Heart left ventricle (tissue), 16 donors: ENCODE measurements around the gene CYB5A. TPM values are rescaled to one million over a fixed set of nuclear protein-coding genes. Genes with fewer than 3 reads are reported as not detected.

Experiments used
- ATAC-seq, 4 donors: fragments of 200-7000 bp; cut with Tn5 transposase; one replicate each; pipeline ENCODE4 v1.9.1; 2020 to 2022; ENCODE audit warnings: moderate library complexity in 4 of 4, mild to moderate bottlenecking in 3 of 4, moderate number of reproducible peaks in 1 of 4
- DNase-seq, 5 donors: peaks; one replicate each; pipeline ENCODE4 v3.0.0-alpha.2; 2020
- H3K27ac ChIP-seq, 12 donors: fragments of 200-600 bp; sonication (generic) in 4 of 12; one replicate each; pipeline versions ENCODE4 v1.5.0 to v1.8.0; 2016 to 2022; ENCODE audit warnings: mild to moderate bottlenecking in 2 of 12
- H3K27me3 ChIP-seq, 9 donors: fragments of 200-600 bp; sonication (generic) in 2 of 9; one replicate each; pipeline versions ENCODE4 v1.5.1 to v1.8.0; 2016 to 2022; ENCODE audit warnings: mild to moderate bottlenecking in 3 of 9
- H3K36me3 ChIP-seq, 9 donors: fragments of 200-600 bp; sonication (generic) in 2 of 9; one replicate each; pipeline versions ENCODE4 v1.5.0 to v1.8.0; 2018 to 2022; ENCODE audit warnings: mild to moderate bottlenecking in 2 of 9
- H3K4me1 ChIP-seq, 12 donors: fragments of 200-600 bp; sonication (generic) in 4 of 12; one replicate each; pipeline versions ENCODE4 v1.5.0 to v1.8.0; 2016 to 2022; ENCODE audit warnings: mild to moderate bottlenecking in 3 of 12
- H3K4me3 ChIP-seq, 12 donors: fragments of 200-600 bp; sonication (generic) in 4 of 12; one replicate each; pipeline versions ENCODE4 v1.5.0 to v1.8.0; 2017 to 2022; ENCODE audit warnings: mild to moderate bottlenecking in 9 of 12, moderate library complexity in 4 of 12
- H3K9me3 ChIP-seq, 12 donors: fragments of 200-600 bp; sonication (generic) in 4 of 12; one replicate each; pipeline versions ENCODE4 v1.5.0 to v1.8.0; 2016 to 2022; ENCODE audit warnings: mild to moderate bottlenecking in 1 of 12
- CTCF ChIP-seq, 12 donors: fragments of 200-600 bp; sonication (generic) in 4 of 12; IDR thresholded peaks; one replicate each; pipeline versions ENCODE4 v1.5.0 to v1.8.0; 2018 to 2022; ENCODE audit warnings: antibody characterized with exemption in 12 of 12, mild to moderate bottlenecking in 5 of 12
- POLR2A ChIP-seq, 2 donors: fragments of 450-650 bp; IDR thresholded peaks; one replicate each; pipeline ENCODE4 v1.6.1; 2017; ENCODE audit warnings: antibody characterized with exemption in 2 of 2, mild to moderate bottlenecking in 2 of 2, moderate library complexity in 2 of 2
- WGBS, 4 donors: extraction: QIAGEN DNeasy Blood & Tissue Kit in 2 of 4; methylation state at CpG; one replicate each; pipeline versions ENCODE4 v1.1.5 to v1.1.7; 2013 to 2018; 5-methylcytosine and 5-hydroxymethylcytosine counted together
- intact Hi-C, 10 donors: fragments of 100-400 bp; cut with DNase I; formaldehyde crosslinking; loops; one replicate each; pipeline versions ENCODE4 v1.11.1 to v1.14.2; 2022
- long read RNA-seq, 3 donors: library from polyadenylated mRNA; unstranded; transcript quantifications; one replicate each; pipeline ENCODE4 v2.0.0, GENCODE V29; 2020 to 2021
- polyA plus RNA-seq, 2 donors: library from polyadenylated mRNA; stranded (reverse); fragments of 200-250 nt; gene quantifications; one replicate each; pipeline ENCODE4 v1.2.3, GENCODE V29; 2013
- total RNA-seq, 9 donors: library from RNA; depleted of rRNA in 2 of 9; stranded (reverse); fragments of >200 nt in 2 of 9; fragmentation: NEBNext Ultra II Directional in 3 of 9; extraction: Animal tissue kit (Norgen Biotek cat#: 25700) in 3 of 9; gene quantifications; one replicate each; pipeline versions ENCODE4 v1.1.0 to v1.2.4, GENCODE V29; 2016 to 2023
- donor health status: ischemic (EF 13 %, LVEDD 7.1; RV severe dilation, severe dysfunction).
- donor health status: healthy with polysubstance abuse.
- donor health status: DM: no; HTN: yes; CAD: no.
- donor health status: DM: no; HTN: no; CAD: no.
- donor health status: ischemic (EF 25% LVEDD 6.9; RV normal size, moderate dysfunction).
- donor health status: ischemic (EF 25% LVEDD 5.7; RV mildly dilated, moderate dysfunction).
- donor health status: healthy.
- donor health status: DM: yes; HTN: yes; CAD: no.
- donor health status: ischemic (EF 35%, LVEDD 5.7; RV mildly dilated, moderate dysfunction).
- donor health status: nonischemic (EF 11% LVEDD 7.7; RV severe dilation, severe dysfunction).
- donor health status: DM: yes; HTN: yes; CAD: no.
- donor health status: PGD.
- donor health status: ischemic (EF 29% LVEDD 5.4; RV normal size, mild dysfunction).
- donor health status: nonischemic (EF 23%, LVEDD 6.1; RV moderate dilation, normal function).

Gene CYB5A
- total RNA-seq (100 to 1,000 TPM in 4 of 9 donors, 10 to 100 TPM in 5; 46.5 to 146 (median 83.3) TPM), polyA plus RNA-seq (10 to 100 TPM; 50.7 to 56.4 TPM)
- long read RNA-seq, donor 1, transcript CYB5A-204 (6 exons, 776 nt): minor isoform, 6 of 90 reads
- long read RNA-seq, donor 1, transcript CYB5A-202 (5 exons, 3,283 nt): major isoform, 77 of 90 reads
- long read RNA-seq, donor 1, partial matches to known transcripts: 0 of 90 reads
- long read RNA-seq, donor 1, other reads (novel, unspliced or antisense): 6 of 90 reads
- long read RNA-seq, donor 2, full-length matches to known transcripts: 35 of 38 reads
- long read RNA-seq, donor 2, partial matches to known transcripts: 1 of 38 reads
- long read RNA-seq, donor 2, other reads (novel, unspliced or antisense): 2 of 38 reads
- long read RNA-seq, donor 3, transcript CYB5A-202 (5 exons, 3,283 nt): major isoform, 40 of 49 reads
- long read RNA-seq, donor 3, transcript CYB5A-204 (6 exons, 776 nt): minor isoform, 5 of 49 reads
- long read RNA-seq, donor 3, partial matches to known transcripts: 0 of 49 reads
- long read RNA-seq, donor 3, other reads (novel, unspliced or antisense): 4 of 49 reads

- Histone ChIP-seq H3K9me3 (no peaks in the 10 kb centered on the region), H3K27me3 (no peaks in the 10 kb centered on the region), H3K36me3 (no peaks in the 10 kb centered on the region), H3K4me1 (peaks cover 0 to 40% (median 22%) of the 10 kb centered on the region in 12 donors), H3K4me3 (peak within 1 kb of the TSS; percentile 65 to 96 (median 87)), H3K27ac (peak within 1 kb of the TSS in 11 of 12 donors; percentile 35 to 89 (median 72))
- WGBS, 4 donors: 0 to 1% (median 0%) methylated on average over 42 to 68 of the region's 68 CpGs
- intact Hi-C loops: loop anchor here in 3 of 10 donors (5.0 to 10.0 kb wide), 3 partner anchors 35 to 47 kb away; no protein-coding TSS in a partner anchor
- peak; percentile 98 to 99 (median 99) for DNase-seq
- TF ChIP-seq POLR2A (IDR thresholded peaks at IDR 0.05) (peak in 1 of 2 donors; percentile 81), CTCF (IDR thresholded peaks at IDR 0.05) (peak in 2 of 12 donors; percentile 10 to 26)
- peak; percentile 99 to 100 (median 99) for ATAC-seq
Observed at GRCh38 chr18:74291771-74292540, at the start of gene CYB5A. CYB5A (minus strand) TSS chr18:74291963; CDS start chr18:74291875, 88 bp downstream.

GRCh38 chr18:74337912-74338309 is 46.1 kb upstream of the CYB5A start:
- Histone ChIP-seq H3K27ac (no peak overlapping the region), H3K36me3 (no peaks in the 10 kb centered on the region), H3K27me3 (peaks cover 0 to 2% (median 0%) of the 10 kb centered on the region in 9 donors), H3K4me3 (no peak overlapping the region), H3K4me1 (peaks cover 0 to 8% (median 0%) of the 10 kb centered on the region in 12 donors), H3K9me3 (no peaks in the 10 kb centered on the region)
- intact Hi-C loops: loop anchor here in 1 of 10 donors (5.0 kb wide), 1 partner anchor 96 kb away; no protein-coding TSS in a partner anchor
- ATAC-seq: no peak
- WGBS, 4 donors: 91 to 96% (median 93%) methylated on average over 1 of the region's 1 CpG
- no peak for DNase-seq
- no peak for TF ChIP-seq POLR2A (IDR thresholded peaks at IDR 0.05)
- no peak for TF ChIP-seq CTCF (IDR thresholded peaks at IDR 0.05)

GRCh38 chr18:74337155-74337911 is 45.6 kb upstream of the CYB5A start:
- ATAC-seq (no peak), DNase-seq (no peak)
- 69 to 72% (median 71%) methylated on average over 5 of the region's 5 CpGs for whole genome bisulfite sequencing, 4 donors
- intact Hi-C loops: loop anchor here in 1 of 10 donors (5.0 kb wide), 1 partner anchor 95 kb away; no protein-coding TSS in a partner anchor
- peaks cover 0 to 2% (median 0%) of the 10 kb centered on the region in 9 donors for H3K27me3 ChIP-seq
- no peak overlapping the region for H3K27ac ChIP-seq
- H3K9me3 ChIP-seq: no peaks in the 10 kb centered on the region
- H3K36me3 ChIP-seq: no peaks in the 10 kb centered on the region
- H3K4me3 ChIP-seq: no peak overlapping the region
- TF ChIP-seq CTCF (IDR thresholded peaks at IDR 0.05): no peak
- TF ChIP-seq POLR2A (IDR thresholded peaks at IDR 0.05): no peak
- H3K4me1 ChIP-seq: peaks cover 0 to 8% (median 0%) of the 10 kb centered on the region in 12 donors
